GM18502 (cell line): ENCODE measurements around the gene RNLS.

Experiments
- ATAC-seq: cut with Tn5 transposase; IDR thresholded peaks from one replicate; pipeline ENCODE4 v1.9.1; 2021; ENCODE audit warnings: mild to moderate bottlenecking; ENCODE audit not compliant: unreplicated experiment, poor library complexity

RNLS gene

DNA sequence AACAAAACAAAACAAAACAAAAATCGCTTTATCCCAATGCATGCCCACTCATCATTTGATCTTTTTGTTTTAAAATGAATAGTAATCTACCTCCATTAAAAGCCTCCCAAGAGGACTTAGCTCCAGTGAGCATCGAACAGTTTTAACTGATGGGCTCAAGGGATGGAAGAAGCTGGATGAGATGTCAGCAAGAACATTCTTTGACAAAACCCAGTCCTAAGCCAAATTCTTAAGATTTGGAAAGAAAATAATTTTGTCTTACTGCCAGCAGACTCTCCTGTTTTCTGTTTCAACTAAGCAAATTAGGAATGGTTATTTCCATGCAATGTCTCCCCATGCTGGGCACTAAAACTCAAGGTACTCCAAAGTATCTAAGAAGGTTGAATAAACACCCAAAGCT is 127.3 kb downstream of the RNLS start:
- no peak for ATAC-seq

DNA sequence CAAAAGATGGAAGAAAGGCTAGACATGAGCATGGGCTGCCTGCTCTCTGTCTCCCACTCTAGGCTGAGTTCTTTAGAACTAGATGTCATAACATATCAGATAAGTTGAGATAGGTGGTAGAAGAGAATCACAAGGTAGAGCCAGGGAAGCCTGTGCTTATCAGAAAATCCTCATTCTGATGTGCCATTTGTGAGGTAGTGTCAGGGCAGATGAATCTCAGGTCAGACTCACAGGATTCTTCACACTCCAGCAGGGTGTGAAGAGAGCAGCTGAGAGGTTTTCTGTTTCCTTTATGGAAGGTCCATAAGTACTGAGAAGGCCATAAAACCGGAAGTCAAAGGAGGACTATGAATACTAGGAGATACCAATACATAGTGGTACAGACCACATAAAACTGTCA is 132.9 kb downstream of the RNLS start:
- ATAC-seq, result no peak

DNA sequence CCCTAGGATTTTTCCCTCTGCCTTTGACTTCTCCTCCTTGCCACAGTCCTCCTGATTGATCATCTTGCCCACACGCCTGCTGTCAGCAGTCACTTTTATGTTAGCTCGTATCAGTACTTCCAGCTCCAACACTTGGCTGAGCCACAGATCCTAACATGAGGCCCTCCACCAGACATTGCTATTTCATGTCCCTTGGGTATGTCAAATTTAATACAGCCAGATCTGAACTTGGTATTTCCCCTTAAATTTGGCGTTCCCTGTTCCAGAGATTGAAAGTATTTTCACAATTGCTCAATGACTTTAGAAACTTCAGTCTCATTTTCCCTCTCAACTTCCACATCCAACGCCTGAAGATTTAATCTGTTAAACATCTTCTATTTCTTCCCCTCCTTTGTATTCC is 140.4 kb downstream of the RNLS start:
- ATAC-seq, result no peak

DNA sequence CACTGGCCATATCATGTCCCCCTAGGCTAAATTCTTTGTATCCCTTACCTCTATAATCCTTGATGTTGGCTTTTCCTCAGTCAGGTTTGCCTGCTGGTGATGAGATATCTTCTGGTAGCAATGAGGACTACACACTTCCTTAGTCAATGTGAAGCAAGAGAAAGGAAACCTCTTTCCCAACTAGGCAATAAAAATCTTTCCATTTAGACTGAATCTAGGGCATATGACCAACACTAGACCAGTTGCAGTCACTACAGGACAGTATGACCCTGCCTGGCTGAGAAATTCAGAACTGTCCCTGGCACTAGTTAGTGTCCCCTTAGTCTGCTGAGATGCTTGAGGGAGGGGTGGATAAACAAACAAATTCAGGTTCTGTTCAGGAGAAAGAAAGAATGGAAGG is 142.6 kb downstream of the RNLS start:
- ATAC-seq, result no peak

DNA sequence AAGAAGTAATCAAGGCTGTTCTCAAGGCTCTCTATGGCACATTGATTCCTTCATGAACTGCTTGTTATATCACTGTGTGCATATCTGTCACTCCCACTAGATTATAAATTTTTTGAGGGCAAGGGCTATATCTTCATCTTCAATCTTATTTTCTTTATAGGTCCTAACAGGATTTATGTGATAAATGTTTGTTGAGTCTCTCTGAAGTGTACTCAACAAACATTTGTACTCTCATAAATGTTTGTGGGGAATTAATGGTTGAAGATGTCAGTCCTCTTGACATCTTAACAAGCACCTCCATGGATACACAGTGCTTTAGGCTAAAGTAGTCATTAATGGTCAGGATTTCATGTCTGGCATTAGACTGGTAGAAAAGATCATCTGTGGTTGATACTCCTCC is 143.2 kb downstream of the RNLS start:
- no peak for ATAC-seq

DNA sequence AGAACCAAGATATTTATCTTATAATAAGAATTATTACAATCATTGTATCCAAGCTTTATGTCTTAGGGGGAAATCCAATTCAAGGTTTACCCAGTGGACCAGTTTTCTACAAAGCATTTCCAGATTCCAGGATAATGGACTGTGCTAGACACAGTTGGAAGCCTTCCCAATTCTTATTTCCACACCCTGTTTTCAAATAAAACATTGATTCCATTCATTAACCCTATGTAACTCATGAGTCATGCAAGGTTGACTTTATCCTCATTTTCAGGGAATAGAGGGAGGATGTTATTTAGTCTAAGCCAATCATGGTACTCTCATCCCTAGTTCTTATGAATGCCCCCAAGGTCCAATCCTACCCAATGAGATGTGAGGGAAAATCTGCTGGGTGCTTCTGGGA is 145.7 kb downstream of the RNLS start:
- no peak for ATAC-seq

DNA sequence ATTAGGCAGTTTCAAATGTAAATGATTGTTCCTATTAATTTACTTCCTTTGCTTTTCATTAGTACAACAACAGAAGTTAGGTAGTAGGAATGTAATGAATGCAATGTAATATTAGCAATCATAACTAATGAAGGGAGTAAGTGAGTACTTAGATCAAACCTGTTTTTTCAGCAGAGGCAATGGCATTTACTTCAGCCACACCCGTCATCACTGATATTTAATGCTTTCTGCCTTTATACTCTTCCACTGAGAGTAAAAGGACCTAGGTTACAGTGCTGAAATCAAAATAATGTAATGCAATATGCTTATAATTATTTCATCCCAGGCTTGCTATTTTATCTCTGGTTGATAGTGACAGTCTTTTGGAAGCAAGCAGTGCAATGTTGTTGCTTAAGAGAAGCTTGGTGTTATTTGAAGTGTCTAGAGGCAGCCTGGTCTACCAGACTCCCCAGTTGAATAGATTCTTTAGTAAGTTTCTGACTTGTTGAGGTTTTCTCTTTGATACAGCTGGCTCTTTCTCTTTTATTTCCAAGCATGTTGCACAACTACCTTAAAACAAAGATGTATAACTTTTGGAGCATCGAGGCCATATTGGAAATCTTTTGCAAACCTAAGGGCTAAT is 149.4 kb downstream of the RNLS start:
- ATAC-seq, result no peak

DNA sequence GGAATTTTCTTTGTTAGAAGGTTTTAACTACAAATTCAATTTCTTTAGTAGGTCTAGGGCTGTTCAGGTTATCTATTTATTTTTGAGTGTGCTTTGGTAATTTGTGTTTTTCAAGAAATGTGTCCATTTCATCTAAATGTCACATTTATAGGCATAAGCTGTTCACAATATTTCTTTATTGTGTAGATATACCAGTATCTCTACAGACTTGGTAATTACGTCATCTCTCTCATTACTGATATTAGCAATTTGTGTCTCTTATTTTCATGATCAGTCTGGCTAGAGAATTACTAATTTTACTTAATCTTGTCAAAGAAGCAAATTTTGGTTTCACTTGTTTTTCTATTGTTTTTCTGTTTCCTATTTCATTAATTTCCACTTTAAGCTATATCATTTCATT is 152.0 kb downstream of the RNLS start:
- no peak for ATAC-seq

DNA sequence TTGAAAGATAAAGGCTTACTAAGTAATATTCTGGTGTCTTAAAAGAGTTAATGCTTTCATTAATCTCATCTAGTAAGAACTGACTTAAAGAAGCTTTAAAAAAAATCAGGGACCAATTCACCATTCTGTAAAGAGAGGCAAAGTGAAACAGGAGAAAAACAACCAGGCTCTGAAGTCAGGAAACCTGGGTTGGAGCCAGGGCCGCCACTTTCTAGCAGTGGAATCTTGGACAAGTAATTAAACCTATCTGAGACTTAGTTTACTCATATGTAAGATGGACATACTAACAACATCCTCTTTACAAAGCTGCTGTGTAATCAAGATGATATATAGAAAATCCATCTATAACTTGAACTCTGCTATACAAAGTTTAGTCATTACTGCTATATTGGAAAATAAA is 154.1 kb downstream of the RNLS start:
- no peak for ATAC-seq

DNA sequence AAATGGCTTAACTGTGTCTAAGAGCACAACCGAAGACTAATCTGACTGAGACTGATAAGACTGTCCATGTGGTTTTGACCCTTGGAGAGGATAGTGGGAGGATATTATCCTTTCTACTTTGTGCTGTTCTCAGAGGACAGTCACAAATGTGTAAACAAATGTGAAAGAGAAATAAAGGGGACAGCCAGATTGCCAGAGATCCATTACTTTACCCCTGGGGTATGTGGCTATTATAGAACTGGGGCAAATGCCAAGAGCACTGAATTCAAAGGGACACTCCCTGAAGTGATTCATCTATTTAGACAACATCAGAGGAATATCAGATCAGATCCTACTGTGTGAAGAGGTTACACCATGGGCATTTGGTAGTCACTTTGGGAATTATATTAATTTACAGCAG is 154.7 kb downstream of the RNLS start:
- no peak for ATAC-seq

DNA sequence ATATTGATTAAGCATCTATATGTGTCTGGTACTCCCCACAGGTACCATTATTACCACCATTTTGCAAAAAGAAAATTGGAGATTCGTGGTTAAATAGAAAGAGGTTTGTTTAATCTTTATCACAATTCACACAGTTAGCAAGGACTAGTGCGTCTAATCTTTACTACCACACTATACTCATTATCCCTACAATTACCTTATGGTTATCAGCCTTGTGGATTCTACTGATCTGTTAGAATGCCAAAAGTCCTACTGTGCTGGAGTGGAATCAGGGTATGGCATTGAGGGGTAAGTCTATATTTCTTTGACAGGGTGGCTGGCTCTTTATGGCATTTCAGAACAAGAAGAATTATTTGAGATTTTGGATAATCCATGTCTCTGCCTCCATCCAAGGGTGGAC is 156.1 kb downstream of the RNLS start:
- no peak for ATAC-seq

DNA sequence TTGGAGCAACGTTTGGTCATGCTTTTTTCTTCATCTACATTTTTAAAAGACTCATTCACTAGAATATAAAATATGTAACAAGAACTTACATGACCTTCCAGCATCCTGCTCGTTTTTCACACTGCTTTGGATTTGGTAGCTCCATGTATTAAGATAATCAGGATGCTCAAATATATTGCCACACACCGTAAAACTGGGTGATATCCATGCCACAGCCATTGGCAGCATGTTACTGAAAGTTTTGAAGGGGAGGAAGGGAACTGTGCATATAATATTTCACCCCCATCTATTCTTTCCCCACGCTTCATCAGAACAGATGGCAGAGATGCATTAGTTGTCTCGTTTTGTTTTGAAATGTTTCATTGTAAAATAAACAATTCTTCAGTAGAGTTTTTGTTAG is 158.2 kb downstream of the RNLS start:
- ATAC-seq, result no peak

DNA sequence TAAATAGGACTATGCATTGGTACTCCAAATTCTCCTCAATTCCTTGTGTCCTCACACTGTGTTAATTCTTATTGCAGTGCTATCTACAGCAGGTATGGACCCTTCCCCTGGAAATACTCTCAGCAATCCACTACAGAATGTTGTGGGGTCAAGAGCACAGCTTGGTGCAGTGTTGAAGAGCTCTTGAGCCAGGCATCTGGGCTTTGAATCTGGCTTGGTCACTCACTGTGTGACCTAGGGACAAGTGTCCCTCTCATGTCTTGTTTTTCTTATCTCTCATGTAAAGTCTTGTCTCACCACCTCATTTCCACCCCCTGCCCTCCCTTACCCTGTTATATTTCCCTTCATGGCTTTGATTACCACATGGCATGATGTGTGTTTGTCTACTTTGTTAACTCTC is 159.4 kb downstream of the RNLS start:
- no peak for ATAC-seq

DNA sequence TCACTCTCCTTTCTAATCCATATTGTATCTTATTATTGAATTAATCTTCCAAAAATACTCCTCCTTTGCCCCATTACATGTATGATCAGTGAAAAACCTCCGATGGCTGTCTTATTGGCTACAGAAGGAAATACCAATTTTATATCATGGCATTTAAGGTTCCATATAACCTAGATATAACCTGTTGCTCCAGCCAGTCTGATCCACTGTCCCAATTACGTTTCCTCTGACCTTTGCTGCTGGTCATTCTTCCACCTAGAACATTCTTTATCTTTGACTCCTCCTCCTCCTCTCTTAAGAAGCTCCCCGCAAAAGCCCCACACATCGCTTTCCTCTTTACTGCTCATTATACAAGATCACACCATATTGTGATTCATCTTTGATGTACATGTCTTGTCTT is 161.5 kb downstream of the RNLS start:
- no peak for ATAC-seq

DNA sequence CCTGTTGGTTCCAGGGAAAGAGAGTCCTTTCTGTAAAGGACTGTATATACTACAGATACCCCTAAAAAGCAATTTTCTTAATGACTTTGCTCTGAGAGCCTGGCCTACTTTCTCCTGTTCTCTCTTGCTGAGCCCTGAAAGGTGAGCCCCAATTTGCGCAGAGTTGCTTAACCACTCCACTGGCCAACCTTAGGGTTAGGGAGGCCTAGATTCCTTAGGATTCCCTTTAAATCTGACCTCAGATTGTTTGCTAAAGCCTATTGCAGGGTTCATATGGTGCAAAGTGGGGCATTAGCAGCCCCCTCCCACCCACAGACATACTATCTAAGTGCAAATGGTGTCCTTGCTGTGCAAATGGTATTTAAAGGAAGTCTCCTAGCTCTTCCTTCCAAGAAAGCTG is 164.2 kb downstream of the RNLS start:
- no peak for ATAC-seq

DNA sequence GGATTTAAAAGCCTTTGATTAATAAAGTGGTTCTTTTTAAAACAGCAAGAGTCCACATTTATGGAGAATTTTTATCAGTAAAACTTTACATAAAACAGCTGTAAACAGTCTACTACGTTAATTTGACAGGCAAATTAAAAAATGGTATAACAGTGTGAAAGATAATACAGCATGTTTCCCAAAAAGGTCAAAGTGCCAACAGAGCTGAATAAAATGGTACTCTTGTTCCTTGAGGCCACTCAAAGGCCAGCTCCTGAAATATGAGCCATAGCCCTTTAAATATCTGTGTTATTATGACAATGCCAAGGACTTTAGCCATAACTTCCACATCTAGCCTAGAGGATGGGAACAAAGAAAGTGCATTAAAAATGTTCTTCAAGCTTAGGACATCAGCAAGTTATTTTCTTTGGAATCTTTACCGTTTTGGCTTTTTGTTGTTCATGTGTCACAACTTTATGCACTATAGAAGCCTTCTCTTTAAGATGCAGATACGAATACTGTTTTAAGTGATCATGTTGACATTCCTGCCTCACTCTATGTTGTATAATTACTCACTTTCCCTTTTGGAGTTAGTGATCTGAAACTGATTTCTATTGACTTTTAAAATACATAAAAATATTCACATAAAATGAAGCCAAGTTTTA is 165.6 kb downstream of the RNLS start:
- no peak for ATAC-seq

DNA sequence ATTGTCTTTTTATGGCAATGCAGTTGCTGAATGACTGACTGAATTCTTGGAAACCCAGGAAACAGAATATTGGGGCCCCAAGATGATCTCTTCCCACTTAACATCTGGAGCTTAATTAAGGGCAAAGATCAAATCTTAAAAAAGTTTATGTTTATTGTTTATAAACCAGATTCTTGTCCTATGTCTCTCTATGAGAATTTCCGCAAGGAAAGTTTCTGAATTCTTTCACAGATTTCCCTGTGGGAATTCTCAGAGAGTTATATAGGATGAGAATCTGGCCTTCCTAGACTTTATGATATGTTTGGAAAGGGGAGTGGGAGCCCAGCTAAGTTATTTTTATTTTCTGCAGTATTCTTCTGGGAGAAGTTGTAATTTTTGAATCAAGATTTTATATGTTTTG is 166.3 kb downstream of the RNLS start:
- no peak for ATAC-seq

DNA sequence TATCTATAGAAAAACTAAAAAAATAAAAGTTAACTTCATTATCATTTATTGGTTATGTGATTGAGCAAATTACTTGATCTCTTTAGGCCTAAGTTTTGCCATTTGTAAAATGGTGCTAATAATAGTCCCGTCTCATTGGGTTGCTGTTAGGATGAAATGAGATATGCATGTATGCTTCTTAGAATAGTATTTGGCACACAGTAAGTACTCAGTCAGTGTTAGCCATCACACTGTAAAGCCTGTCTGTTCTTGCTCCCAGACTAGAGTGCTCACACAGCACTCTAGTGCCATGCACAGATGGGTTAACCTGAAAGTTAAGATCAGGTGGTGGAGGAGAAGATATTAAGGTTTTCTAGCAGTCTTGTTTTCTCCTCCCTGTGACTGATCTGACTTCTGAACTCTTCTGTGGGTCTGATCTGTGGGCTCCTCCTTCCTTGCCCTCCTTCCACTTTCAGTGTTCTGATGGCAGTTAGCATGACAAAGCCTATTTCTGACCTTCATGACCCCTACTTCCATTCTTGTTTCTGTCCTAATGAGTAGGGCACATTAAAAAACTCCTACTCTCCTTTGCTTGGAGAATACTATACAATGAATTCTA is 167.5 kb downstream of the RNLS start:
- ATAC-seq, result no peak

DNA sequence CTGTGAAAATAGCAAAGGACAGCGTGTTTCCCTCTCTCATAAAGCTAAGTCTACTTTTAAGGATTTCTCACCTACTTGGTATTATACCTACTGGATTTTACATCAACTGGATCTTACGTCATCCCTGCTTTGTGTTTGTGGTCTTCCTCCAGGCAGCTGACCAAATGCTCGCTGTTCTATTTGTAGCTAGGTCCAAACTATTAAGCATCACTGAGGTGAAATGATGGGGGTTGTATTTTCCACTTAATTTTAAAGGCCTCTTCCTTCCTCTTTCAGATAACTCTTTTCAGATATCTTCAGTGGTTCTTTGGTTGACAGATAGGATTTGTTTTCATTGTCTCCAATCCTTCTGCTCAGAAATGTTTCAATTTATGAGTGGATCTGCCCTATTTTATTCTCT is 169.7 kb downstream of the RNLS start:
- ATAC-seq, result no peak

DNA sequence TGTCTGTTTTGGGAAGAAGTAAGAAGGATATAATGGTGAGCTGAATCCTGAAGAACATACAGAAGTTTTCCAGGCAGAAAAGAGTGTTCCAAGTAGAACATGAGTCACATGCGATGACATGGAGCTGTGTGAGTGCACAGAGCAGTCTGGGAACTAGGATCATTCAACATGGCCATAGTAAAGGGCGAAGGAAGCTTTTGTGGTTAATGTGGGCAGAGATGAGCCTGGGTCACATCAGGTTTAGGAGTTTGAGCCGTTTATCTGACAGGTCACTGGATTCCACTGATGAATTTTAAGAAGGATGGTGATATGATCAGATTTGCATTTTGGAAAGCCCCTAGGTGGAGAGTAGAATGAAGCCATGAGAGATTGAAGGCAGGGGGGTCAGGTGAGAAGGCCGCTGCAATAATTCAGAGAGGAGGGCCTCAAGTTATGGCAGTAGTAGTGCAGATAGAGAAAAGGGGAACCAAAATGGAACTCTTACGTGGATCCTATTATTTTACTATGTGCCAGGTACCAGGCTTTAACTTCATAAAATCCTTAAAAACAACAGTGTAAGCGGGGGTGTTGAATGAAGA is 171.3 kb downstream of the RNLS start:
- no peak for ATAC-seq

DNA sequence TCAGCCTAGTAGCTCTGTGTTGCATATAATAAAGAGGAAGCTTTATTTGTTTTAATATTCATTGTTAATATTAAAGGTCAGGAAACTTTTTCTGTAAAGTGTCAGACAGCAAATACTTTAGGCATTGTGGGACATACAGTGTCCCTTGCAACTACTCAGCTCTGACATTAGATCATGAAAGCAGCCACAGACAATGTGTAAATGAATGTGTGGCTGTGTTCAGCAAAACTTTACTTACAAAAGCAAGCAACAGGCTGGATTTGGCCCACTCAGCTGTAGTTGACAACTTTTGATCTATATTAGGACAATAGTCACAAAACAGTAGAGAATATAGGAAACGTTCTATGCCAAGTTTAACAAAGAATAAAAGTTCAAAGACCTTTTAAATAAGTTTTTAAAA is 173.3 kb downstream of the RNLS start:
- no peak for ATAC-seq

DNA sequence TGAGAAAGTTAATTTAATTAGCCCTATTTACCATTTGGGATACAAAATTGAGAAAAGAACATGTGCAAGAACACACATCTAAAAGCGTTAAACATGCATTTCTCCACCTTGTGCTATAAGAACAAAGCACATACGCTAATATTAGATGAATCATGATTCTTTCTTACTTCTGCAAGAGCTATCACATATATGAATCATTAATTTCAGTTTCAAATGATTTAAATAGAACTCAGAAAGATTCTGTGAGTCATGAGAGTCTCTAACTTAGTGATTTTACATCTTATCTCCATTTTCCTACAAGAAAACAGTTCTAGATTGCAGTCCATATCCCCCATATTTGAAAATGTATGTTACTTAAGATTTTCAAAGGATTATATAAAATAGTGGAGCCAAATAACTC is 173.9 kb downstream of the RNLS start:
- ATAC-seq, result no peak
